ENCODE results near the gene RSPH1. TPM values are rescaled to one million over a fixed set of nuclear protein-coding genes. Genes with fewer than 3 reads are reported as not detected.

RSPH1 gene
- total RNA-seq, 1 experiment from 2014 or later: 1.5 TPM

DNA sequence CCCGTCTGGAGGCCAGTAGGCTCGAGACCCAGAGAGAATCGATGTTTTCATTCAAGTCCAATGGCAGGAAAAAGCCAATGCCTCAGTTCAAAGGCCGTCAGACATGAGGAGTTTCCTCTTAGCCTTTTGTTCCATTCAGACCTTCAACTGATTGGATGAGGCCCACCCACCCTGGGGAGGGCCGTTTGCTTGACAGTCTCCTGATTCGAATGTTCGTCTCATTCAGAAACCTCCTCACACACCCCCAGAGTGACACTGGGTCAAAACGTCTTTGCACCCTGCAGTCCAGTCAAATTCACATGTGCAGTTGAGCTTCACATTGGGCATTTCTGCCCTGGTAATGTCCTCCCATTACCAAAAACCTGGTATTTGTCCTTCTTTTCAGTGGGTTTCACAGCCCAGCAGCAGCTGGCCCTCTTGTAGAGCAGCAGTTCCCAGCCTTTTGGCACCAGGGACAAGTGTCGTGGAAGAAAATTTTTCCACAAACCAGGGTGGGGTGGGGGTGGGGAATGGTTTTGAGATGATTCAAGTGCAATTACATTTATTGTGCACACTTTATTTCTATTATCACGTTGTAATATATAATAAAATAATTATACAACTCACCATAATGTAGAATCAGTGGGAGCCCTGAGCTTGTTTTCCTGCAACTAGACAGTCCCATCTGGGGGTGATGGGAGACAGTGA is 40.1 kb downstream of the RSPH1 start:
- H2AFZ ChIP-seq (ENCODE audit: low read depth, low read length, poor library complexity, severe bottlenecking): no peak overlapping the region
- H3K4me1 ChIP-seq (ENCODE audit: control insufficient read depth in 1 of 2, insufficient read depth in 2 of 2, low read length in 2 of 2): no peaks in the 10 kb centered on the region; a peak in 1 of 4 replicates
- no peak overlapping the region for H3K9ac ChIP-seq (ENCODE audit: low read length)
- DNase-seq (ENCODE audit: low read depth, low spot score): no peak
- no peaks in the 10 kb centered on the region for H3K9me2 ChIP-seq (ENCODE audit: insufficient read depth)
- no peak overlapping the region for H3K27ac ChIP-seq (ENCODE audit: low read depth, low read length)
- H3K9me3 ChIP-seq (ENCODE audit: control insufficient read depth in 1 of 2, insufficient read depth in 1 of 2, low read depth in 1 of 2, low read length in 2 of 2): no peaks in the 10 kb centered on the region
- H3K4me2 ChIP-seq (ENCODE audit: low read length): no peak overlapping the region
- no TSS peak for BruUV-seq (replicated peaks)
- ATAC-seq: no peak
- no peaks in the 10 kb centered on the region for H4K20me1 ChIP-seq (ENCODE audit: insufficient read depth)
- intact Hi-C loops (cut with micrococcal nuclease): loop anchor here (10.0 kb wide), 1 partner anchor 121 kb away; no protein-coding TSS in a partner anchor
- no peaks in the 10 kb centered on the region for H3K79me2 ChIP-seq (ENCODE audit: insufficient read depth, low read length)
- no peak overlapping the region for H3K4me3 ChIP-seq (replicated peaks in 1 of 2; ENCODE audit: low read depth in 1 of 2, low read length in 2 of 2)
- H3K27me3 ChIP-seq (ENCODE audit: insufficient read depth, low read length): no peaks in the 10 kb centered on the region
- CTCF ChIA-PET: interaction anchor here (1.2 kb wide), 2 partner anchors 74 to 146 kb away, joined by 3 read pairs; no protein-coding TSS in a partner anchor
- POLR2A ChIA-PET: no interaction called here
- TF ChIP-seq CEBPB (IDR thresholded peaks at IDR 0.05; ENCODE audit: low read depth) (no peak), YY1 (IDR thresholded peaks at IDR 0.05; ENCODE audit: extremely low read depth, insufficient replicate concordance, low read depth, low read length) (no peak), POLR2AphosphoS5 (IDR thresholded peaks at IDR 0.05; ENCODE audit: low read depth, low read length) (no peak), CBX3 (IDR thresholded peaks at IDR 0.05; ENCODE audit: low read depth) (no peak), EZH2phosphoT487 (IDR thresholded peaks at IDR 0.05; ENCODE audit: borderline replicate concordance) (no peak), EZH2 (IDR thresholded peaks at IDR 0.05) (no peak), ZFX (IDR thresholded peaks at IDR 0.05) (no peak), ZNF274 (IDR thresholded peaks at IDR 0.05; ENCODE audit: low read depth, low read length) (no peak), JUND (IDR thresholded peaks at IDR 0.05) (no peak), SIN3A (IDR thresholded peaks at IDR 0.05; ENCODE audit: low read depth) (no peak), POLR2A (IDR thresholded peaks at IDR 0.05; ENCODE audit: borderline replicate concordance, extremely low read depth, insufficient read depth, insufficient read length) (no peak)
- TF ChIP-seq, protein P1, sequence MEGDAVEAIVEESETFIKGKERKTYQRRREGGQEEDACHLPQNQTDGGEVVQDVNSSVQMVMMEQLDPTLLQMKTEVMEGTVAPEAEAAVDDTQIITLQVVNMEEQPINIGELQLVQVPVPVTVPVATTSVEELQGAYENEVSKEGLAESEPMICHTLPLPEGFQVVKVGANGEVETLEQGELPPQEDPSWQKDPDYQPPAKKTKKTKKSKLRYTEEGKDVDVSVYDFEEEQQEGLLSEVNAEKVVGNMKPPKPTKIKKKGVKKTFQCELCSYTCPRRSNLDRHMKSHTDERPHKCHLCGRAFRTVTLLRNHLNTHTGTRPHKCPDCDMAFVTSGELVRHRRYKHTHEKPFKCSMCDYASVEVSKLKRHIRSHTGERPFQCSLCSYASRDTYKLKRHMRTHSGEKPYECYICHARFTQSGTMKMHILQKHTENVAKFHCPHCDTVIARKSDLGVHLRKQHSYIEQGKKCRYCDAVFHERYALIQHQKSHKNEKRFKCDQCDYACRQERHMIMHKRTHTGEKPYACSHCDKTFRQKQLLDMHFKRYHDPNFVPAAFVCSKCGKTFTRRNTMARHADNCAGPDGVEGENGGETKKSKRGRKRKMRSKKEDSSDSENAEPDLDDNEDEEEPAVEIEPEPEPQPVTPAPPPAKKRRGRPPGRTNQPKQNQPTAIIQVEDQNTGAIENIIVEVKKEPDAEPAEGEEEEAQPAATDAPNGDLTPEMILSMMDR (IDR thresholded peaks at IDR 0.05 in 2 of 3, conservative IDR thresholded peaks at IDR 0.05 in 1 of 3; ENCODE audit: borderline replicate concordance in 1 of 3, insufficient read depth in 1 of 3, low read depth in 2 of 3, low read length in 2 of 3): no peak
- TF ChIP-seq, protein P2, sequence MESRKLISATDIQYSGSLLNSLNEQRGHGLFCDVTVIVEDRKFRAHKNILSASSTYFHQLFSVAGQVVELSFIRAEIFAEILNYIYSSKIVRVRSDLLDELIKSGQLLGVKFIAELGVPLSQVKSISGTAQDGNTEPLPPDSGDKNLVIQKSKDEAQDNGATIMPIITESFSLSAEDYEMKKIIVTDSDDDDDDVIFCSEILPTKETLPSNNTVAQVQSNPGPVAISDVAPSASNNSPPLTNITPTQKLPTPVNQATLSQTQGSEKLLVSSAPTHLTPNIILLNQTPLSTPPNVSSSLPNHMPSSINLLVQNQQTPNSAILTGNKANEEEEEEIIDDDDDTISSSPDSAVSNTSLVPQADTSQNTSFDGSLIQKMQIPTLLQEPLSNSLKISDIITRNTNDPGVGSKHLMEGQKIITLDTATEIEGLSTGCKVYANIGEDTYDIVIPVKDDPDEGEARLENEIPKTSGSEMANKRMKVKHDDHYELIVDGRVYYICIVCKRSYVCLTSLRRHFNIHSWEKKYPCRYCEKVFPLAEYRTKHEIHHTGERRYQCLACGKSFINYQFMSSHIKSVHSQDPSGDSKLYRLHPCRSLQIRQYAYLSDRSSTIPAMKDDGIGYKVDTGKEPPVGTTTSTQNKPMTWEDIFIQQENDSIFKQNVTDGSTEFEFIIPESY (IDR thresholded peaks at IDR 0.05; ENCODE audit: extremely low read depth, insufficient replicate concordance, low read length): no peak
- no peaks in the 10 kb centered on the region for H3K36me3 ChIP-seq (ENCODE audit: control insufficient read depth in 1 of 2, insufficient read depth in 2 of 2, low read length in 2 of 2)
- RAD21 ChIA-PET (ENCODE audit: low non-redundant PET in 1 of 2, low total read pairs in 2 of 2, uncharacterized antibody in 2 of 2, unreplicated experiment in 2 of 2): no interaction called here
